ENCODE results near the gene COPS8.

The COPS8 gene

GRCh38 chr2:237097911-237098702 is 12.4 kb downstream of the COPS8 start:
- TF ChIP-seq POLR2A (IDR thresholded peaks at IDR 0.05; ENCODE audit: low read length) (no peak), GATA1 (IDR thresholded peaks at IDR 0.05; ENCODE audit: low read depth, low read length) (no peak)
- DNase-seq, result no peak

- no peak for DNase-seq
- TF ChIP-seq POLR2A (IDR thresholded peaks at IDR 0.05; ENCODE audit: low read length), result no peak
- TF ChIP-seq GATA1 (IDR thresholded peaks at IDR 0.05; ENCODE audit: low read depth, low read length), result no peak
Measured at GRCh38 chr2:237099804-237100203, 14.1 kb downstream of the COPS8 start.

- DNase-seq, result no peak
- no peak for TF ChIP-seq GATA1 (IDR thresholded peaks at IDR 0.05; ENCODE audit: low read depth, low read length)
- no peak for TF ChIP-seq POLR2A (IDR thresholded peaks at IDR 0.05; ENCODE audit: low read length)
Measured at GRCh38 chr2:237101118-237101979, 15.7 kb downstream of the COPS8 start.

DNA sequence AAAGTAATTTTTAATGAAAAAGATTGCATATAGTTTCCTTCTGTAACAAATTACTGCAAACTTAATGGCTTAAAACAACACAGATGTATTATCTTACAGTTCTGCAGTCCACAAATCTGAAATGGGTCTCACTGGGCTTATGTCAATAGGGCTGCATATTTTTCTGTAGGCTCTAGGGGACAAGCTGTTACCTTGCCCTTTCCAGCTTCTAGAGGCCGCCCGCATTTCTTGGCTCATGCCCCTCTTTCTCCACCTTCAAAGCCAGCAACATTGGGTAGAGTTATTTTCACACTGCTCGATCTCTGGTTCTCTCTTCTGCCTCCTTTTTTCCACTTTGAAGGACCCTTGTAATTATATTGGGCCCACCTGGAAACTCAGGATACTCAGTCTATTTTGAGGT is 16.7 kb downstream of the COPS8 start:
- no peak for DNase-seq

GRCh38 chr2:237109421-237109934 is 23.8 kb downstream of the COPS8 start:
- no peak for TF ChIP-seq GATA1 (IDR thresholded peaks at IDR 0.05; ENCODE audit: low read depth, low read length)
- TF ChIP-seq POLR2A (IDR thresholded peaks at IDR 0.05; ENCODE audit: low read length), result no peak
- no peak for DNase-seq

More for the DNA sequence above, 16.7 kb downstream of the COPS8 start:
- TF ChIP-seq POLR2A (IDR thresholded peaks at IDR 0.05; ENCODE audit: low read length) (no peak), GATA1 (IDR thresholded peaks at IDR 0.05; ENCODE audit: low read depth, low read length) (no peak)

GRCh38 chr2:237113026-237113795 is 27.5 kb downstream of the COPS8 start:
- DNase-seq, result no peak
- TF ChIP-seq GATA1 (IDR thresholded peaks at IDR 0.05; ENCODE audit: low read depth, low read length) (no peak), POLR2A (IDR thresholded peaks at IDR 0.05; ENCODE audit: low read length) (no peak)

GRCh38 chr2:237115870-237116269 is 30.2 kb downstream of the COPS8 start:
- no peak for DNase-seq
- TF ChIP-seq POLR2A (IDR thresholded peaks at IDR 0.05; ENCODE audit: low read length), result no peak
- TF ChIP-seq GATA1 (IDR thresholded peaks at IDR 0.05; ENCODE audit: low read depth, low read length), result no peak

GRCh38 chr2:237116431-237116830 is 30.7 kb downstream of the COPS8 start:
- TF ChIP-seq POLR2A (IDR thresholded peaks at IDR 0.05; ENCODE audit: low read length), result no peak
- TF ChIP-seq GATA1 (IDR thresholded peaks at IDR 0.05; ENCODE audit: low read depth, low read length), result no peak
- no peak for DNase-seq

DNA sequence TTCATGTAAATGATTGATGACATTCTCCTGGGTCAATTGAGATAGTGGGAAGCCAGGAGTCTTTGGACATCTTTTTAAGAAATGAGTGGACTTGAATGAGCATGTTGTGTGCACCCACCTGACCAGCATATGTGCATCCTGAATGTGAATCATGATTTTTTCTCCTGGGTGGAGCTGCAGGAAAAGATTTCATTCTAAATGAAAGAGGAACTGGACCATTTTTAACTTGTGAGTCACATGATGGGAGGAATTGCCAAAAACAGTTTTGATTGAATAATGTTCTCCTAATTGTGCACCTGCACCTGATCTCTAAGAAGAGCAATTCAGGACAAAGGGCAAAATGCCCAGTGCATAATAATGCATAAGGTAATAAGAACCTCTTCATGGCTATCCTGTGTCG is 32.3 kb downstream of the COPS8 start:
- no peak for DNase-seq
- no peak for TF ChIP-seq POLR2A (IDR thresholded peaks at IDR 0.05; ENCODE audit: low read length)
- TF ChIP-seq GATA1 (IDR thresholded peaks at IDR 0.05; ENCODE audit: low read depth, low read length), result no peak

- no peak for TF ChIP-seq POLR2A (IDR thresholded peaks at IDR 0.05; ENCODE audit: low read length)
- no peak for TF ChIP-seq GATA1 (IDR thresholded peaks at IDR 0.05; ENCODE audit: low read depth, low read length)
- no peak for DNase-seq
Measured at GRCh38 chr2:237118561-237119155, 33.0 kb downstream of the COPS8 start.

- TF ChIP-seq POLR2A (IDR thresholded peaks at IDR 0.05; ENCODE audit: low read length) (no peak), GATA1 (IDR thresholded peaks at IDR 0.05; ENCODE audit: low read depth, low read length) (no peak)
- DNase-seq, result no peak
Measured at GRCh38 chr2:237120916-237121315, 35.2 kb downstream of the COPS8 start.

DNA sequence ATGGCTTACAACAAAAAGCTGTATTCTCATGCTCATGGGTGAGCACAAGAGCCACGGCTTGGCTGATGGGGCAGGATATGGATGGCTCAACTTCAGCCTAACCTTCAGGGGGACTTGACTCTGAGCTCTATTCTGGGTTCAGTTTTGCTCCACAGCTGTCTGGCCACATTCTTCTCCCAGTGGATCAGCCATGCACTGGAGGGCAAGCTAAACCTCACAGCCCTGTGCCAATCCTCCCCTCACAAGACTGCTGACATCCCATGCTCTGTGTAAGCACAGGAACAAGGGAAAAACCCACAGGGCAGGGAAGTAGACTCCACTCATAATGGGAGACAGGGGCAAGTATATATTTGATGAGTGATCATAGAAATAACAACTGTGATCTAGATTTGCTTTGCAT is 35.6 kb downstream of the COPS8 start:
- no peak for TF ChIP-seq POLR2A (IDR thresholded peaks at IDR 0.05; ENCODE audit: low read length)
- no peak for TF ChIP-seq GATA1 (IDR thresholded peaks at IDR 0.05; ENCODE audit: low read depth, low read length)
- DNase-seq, result no peak

GRCh38 chr2:237122214-237122666 is 36.6 kb downstream of the COPS8 start:
- TF ChIP-seq GATA1 (IDR thresholded peaks at IDR 0.05; ENCODE audit: low read depth, low read length), result no peak
- TF ChIP-seq POLR2A (IDR thresholded peaks at IDR 0.05; ENCODE audit: low read length), result no peak
- DNase-seq, result peak; percentile 29 to 53
